Measurements from ENCODE around the gene MT1B.

DNA sequence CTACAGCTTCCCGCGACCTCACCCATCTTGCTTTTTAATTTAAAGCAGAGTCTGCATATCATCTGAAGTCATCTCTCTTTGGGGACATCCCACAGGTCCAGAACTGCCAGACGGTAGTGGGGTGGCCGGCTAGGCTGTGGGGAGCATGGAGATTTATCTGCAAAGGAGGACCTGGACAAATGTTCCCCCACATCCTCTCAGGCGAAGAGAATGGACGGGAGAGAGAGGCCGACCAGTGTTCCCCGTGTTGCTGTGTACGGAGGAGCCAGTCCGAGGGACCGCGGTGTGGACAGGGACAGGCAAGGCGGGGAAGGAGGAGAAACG lies 19.9 kb upstream of the MT1B start:
- TF ChIP-seq REST (IDR thresholded peaks at IDR 0.05) (no peak), TAF1 (conservative IDR thresholded peaks at IDR 0.05) (no peak)
- TF ChIP-seq, protein P1, sequence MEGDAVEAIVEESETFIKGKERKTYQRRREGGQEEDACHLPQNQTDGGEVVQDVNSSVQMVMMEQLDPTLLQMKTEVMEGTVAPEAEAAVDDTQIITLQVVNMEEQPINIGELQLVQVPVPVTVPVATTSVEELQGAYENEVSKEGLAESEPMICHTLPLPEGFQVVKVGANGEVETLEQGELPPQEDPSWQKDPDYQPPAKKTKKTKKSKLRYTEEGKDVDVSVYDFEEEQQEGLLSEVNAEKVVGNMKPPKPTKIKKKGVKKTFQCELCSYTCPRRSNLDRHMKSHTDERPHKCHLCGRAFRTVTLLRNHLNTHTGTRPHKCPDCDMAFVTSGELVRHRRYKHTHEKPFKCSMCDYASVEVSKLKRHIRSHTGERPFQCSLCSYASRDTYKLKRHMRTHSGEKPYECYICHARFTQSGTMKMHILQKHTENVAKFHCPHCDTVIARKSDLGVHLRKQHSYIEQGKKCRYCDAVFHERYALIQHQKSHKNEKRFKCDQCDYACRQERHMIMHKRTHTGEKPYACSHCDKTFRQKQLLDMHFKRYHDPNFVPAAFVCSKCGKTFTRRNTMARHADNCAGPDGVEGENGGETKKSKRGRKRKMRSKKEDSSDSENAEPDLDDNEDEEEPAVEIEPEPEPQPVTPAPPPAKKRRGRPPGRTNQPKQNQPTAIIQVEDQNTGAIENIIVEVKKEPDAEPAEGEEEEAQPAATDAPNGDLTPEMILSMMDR (IDR thresholded peaks at IDR 0.05; ENCODE audit: low read depth, low read length, missing input control) = no peak

All from liver (tissue), 3 donors.